ENCODE measurements around the gene DCLRE1A.
"Not testable (repeated sequence)": the region's sequence is repeated elsewhere in the genome, so short reads cannot be mapped to it uniquely, and the experiment has no call there.

DNA sequence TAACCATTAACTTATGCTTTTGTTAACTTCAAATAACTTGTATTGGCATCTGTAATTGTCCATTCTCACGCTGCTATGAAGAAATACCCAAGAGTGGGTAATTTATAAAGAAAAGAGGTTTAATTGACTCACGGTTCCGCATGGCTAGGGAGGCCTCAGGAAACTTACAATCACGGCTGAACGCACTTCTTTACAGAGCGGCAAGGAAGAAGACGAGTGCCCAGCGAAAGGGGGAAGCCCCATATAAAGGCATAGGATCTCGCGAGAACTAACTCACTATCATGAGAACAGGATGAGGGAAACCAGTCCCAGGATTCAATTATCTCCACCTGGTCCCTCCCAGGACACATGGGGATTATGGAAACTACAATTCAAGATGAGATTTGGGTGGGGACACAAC lies 25.3 kb downstream of the DCLRE1A start:
- TF ChIP-seq, protein P1, sequence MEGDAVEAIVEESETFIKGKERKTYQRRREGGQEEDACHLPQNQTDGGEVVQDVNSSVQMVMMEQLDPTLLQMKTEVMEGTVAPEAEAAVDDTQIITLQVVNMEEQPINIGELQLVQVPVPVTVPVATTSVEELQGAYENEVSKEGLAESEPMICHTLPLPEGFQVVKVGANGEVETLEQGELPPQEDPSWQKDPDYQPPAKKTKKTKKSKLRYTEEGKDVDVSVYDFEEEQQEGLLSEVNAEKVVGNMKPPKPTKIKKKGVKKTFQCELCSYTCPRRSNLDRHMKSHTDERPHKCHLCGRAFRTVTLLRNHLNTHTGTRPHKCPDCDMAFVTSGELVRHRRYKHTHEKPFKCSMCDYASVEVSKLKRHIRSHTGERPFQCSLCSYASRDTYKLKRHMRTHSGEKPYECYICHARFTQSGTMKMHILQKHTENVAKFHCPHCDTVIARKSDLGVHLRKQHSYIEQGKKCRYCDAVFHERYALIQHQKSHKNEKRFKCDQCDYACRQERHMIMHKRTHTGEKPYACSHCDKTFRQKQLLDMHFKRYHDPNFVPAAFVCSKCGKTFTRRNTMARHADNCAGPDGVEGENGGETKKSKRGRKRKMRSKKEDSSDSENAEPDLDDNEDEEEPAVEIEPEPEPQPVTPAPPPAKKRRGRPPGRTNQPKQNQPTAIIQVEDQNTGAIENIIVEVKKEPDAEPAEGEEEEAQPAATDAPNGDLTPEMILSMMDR (IDR thresholded peaks at IDR 0.05) = not testable (repeated sequence)
- TF ChIP-seq REST (IDR thresholded peaks at IDR 0.05; ENCODE audit: insufficient read depth in 1 of 2, low read depth in 2 of 2, low read length in 1 of 2) = not testable (repeated sequence)

All from Panc1 (cell line).